ENCODE measurements around the gene ARPIN. TPM values are rescaled to one million over a fixed set of nuclear protein-coding genes. Genes with fewer than 3 reads are reported as not detected.

ARPIN gene
- total and polyA plus RNA-seq, 10 of the 15 experiments (the other 5 are each of a cell fraction or from before 2014, with no cell fraction given), result 0.02 to 0.04 TPM; not detected in 8

- TF ChIP-seq BCLAF1 (IDR thresholded peaks at IDR 0.05) (no peak), BMI1 (IDR thresholded peaks at IDR 0.05; ENCODE audit: borderline replicate concordance) (no peak), GABPA (IDR thresholded peaks at IDR 0.05; ENCODE audit: low read depth) (no peak), MYC (IDR thresholded peaks at IDR 0.05; ENCODE audit: insufficient read depth, insufficient read length, insufficient replicate concordance, low read length, severe bottlenecking) (no peak), NR2C2 (IDR thresholded peaks at IDR 0.05; ENCODE audit: borderline replicate concordance, control insufficient read depth, insufficient read length, low read depth) (no peak), SMAD1 (IDR thresholded peaks at IDR 0.05; ENCODE audit: low read depth, partially characterized antibody) (no peak), IKZF1 (conservative IDR thresholded peaks at IDR 0.05) (0 out of 2 replicates have a peak, but pooled peaks have one; percentile 51), SUPT20H (IDR thresholded peaks at IDR 0.05; ENCODE audit: borderline replicate concordance, control insufficient read depth, low read depth, low read length) (no peak), HDGF (IDR thresholded peaks at IDR 0.05) (no peak), FOXM1 (IDR thresholded peaks at IDR 0.05; ENCODE audit: low read depth, low read length) (no peak)
- TF ChIP-seq, protein P1, sequence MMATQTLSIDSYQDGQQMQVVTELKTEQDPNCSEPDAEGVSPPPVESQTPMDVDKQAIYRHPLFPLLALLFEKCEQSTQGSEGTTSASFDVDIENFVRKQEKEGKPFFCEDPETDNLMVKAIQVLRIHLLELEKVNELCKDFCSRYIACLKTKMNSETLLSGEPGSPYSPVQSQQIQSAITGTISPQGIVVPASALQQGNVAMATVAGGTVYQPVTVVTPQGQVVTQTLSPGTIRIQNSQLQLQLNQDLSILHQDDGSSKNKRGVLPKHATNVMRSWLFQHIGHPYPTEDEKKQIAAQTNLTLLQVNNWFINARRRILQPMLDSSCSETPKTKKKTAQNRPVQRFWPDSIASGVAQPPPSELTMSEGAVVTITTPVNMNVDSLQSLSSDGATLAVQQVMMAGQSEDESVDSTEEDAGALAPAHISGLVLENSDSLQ (IDR thresholded peaks at IDR 0.05), result peak; percentile 30; the same call in 1 of the 2 replicates
Measured at GRCh38 chr15:89899295-89899945, 13.3 kb downstream of the ARPIN start (continued).
